Subcutaneous abdominal adipose tissue (tissue), 5 donors: ENCODE results near the gene OGDH.
A peak's percentile ranks its signal among the peaks of the same experiment; 100 is the strongest.

Source experiments
- H3K27ac ChIP-seq: one replicate; pipeline ENCODE4 v1.7.0; 2013; ENCODE audit warnings: low read depth, mild to moderate bottlenecking, inconsistent platforms, low read length, moderate library complexity
- H3K27me3 ChIP-seq, 5 donors: one replicate each; pipeline ENCODE4 v1.7.0; 2013; ENCODE audit warnings: low read length in 5 of 5, inconsistent platforms in 1 of 5; ENCODE audit not compliant: control insufficient read depth in 5 of 5, insufficient read depth in 4 of 5
- H3K36me3 ChIP-seq, 5 donors: one replicate each; pipeline ENCODE4 v1.7.0; 2013; ENCODE audit warnings: low read length in 5 of 5; ENCODE audit not compliant: control insufficient read depth in 5 of 5, insufficient read depth in 5 of 5
- H3K4me1 ChIP-seq, 5 donors: one replicate each; pipeline ENCODE4 v1.7.0; 2013; ENCODE audit warnings: low read length in 5 of 5, mild to moderate bottlenecking in 3 of 5, moderate library complexity in 1 of 5; ENCODE audit not compliant: control insufficient read depth in 5 of 5, insufficient read depth in 5 of 5
- H3K4me3 ChIP-seq, 5 donors: one replicate each; pipeline ENCODE4 v1.7.0; 2013; ENCODE audit warnings: low read length in 5 of 5, low read depth in 1 of 5
- H3K9ac ChIP-seq, 5 donors: one replicate each; pipeline ENCODE4 v1.7.0; 2013; ENCODE audit warnings: low read length in 5 of 5, mild to moderate bottlenecking in 4 of 5, moderate library complexity in 3 of 5
- H3K9me3 ChIP-seq, 5 donors: one replicate each; pipeline ENCODE4 v1.7.0; 2013; ENCODE audit warnings: low read length in 5 of 5; ENCODE audit not compliant: control insufficient read depth in 5 of 5
- donor health status: healthy.
- donor health status: healthy.
- donor health status: healthy.
- donor health status: healthy.
- donor health status: healthy.

Gene OGDH

GRCh38 chr7:44646921-44647636 lies 40.7 kb downstream of the OGDH start:
- H3K36me3 ChIP-seq = peaks cover 4 to 52% (median 32%) of the 10 kb centered on the region in 5 donors
- H3K27me3 ChIP-seq = no peaks in the 10 kb centered on the region
- H3K4me3 ChIP-seq = no peak overlapping the region
- H3K9ac ChIP-seq = peak overlapping the region in 1 of 5 donors; percentile 23
- H3K4me1 ChIP-seq = peaks cover 0 to 29% (median 15%) of the 10 kb centered on the region in 5 donors
- peak overlapping the region; percentile 3 for H3K27ac ChIP-seq
- H3K9me3 ChIP-seq = no peaks in the 10 kb centered on the region

- Histone ChIP-seq H3K27me3 (no peaks in the 10 kb centered on the region), H3K36me3 (peaks cover 4 to 52% (median 33%) of the 10 kb centered on the region in 5 donors), H3K9ac (no peak overlapping the region), H3K9me3 (no peaks in the 10 kb centered on the region), H3K4me1 (peaks cover 0 to 29% (median 15%) of the 10 kb centered on the region in 5 donors), H3K4me3 (no peak overlapping the region), H3K27ac (no peak overlapping the region)
Measured at GRCh38 chr7:44647981-44648714, 41.7 kb downstream of the OGDH start.

- H3K9ac ChIP-seq = no peak overlapping the region
- peaks cover 0 to 29% (median 15%) of the 10 kb centered on the region in 5 donors for H3K4me1 ChIP-seq
- H3K9me3 ChIP-seq = no peaks in the 10 kb centered on the region
- H3K27ac ChIP-seq = no peak overlapping the region
- no peaks in the 10 kb centered on the region for H3K27me3 ChIP-seq
- no peak overlapping the region for H3K4me3 ChIP-seq
- H3K36me3 ChIP-seq = peaks cover 4 to 65% (median 39%) of the 10 kb centered on the region in 5 donors
Measured at GRCh38 chr7:44650242-44650641, 43.8 kb downstream of the OGDH start.

GRCh38 chr7:44650772-44651171 lies 44.3 kb downstream of the OGDH start:
- Histone ChIP-seq H3K36me3 (peaks cover 4 to 64% (median 37%) of the 10 kb centered on the region in 5 donors), H3K27ac (no peak overlapping the region), H3K4me1 (peaks cover 0 to 29% (median 15%) of the 10 kb centered on the region in 5 donors), H3K9ac (no peak overlapping the region), H3K9me3 (no peaks in the 10 kb centered on the region), H3K4me3 (no peak overlapping the region), H3K27me3 (no peaks in the 10 kb centered on the region)

GRCh38 chr7:44652535-44652934 lies 46.1 kb downstream of the OGDH start:
- Histone ChIP-seq H3K27ac (no peak overlapping the region), H3K9ac (no peak overlapping the region), H3K36me3 (peaks cover 9 to 69% (median 47%) of the 10 kb centered on the region in 5 donors), H3K9me3 (no peaks in the 10 kb centered on the region), H3K4me1 (peaks cover 0 to 15% (median 5%) of the 10 kb centered on the region in 5 donors), H3K4me3 (no peak overlapping the region), H3K27me3 (no peaks in the 10 kb centered on the region)

- Histone ChIP-seq H3K27ac (no peak overlapping the region), H3K36me3 (peaks cover 13 to 53% (median 42%) of the 10 kb centered on the region in 5 donors)
Measured at GRCh38 chr7:44654255-44654796, 47.9 kb downstream of the OGDH start.

GRCh38 chr7:44655341-44655740 lies 48.9 kb downstream of the OGDH start:
- no peaks in the 10 kb centered on the region for H3K27me3 ChIP-seq
- H3K36me3 ChIP-seq = peaks cover 9 to 43% (median 32%) of the 10 kb centered on the region in 5 donors
- no peak overlapping the region for H3K27ac ChIP-seq
- peak overlapping the region in 1 of 5 donors; percentile 32 for H3K9ac ChIP-seq
- H3K4me1 ChIP-seq = peaks cover 0 to 6% (median 0%) of the 10 kb centered on the region in 5 donors
- H3K4me3 ChIP-seq = no peak overlapping the region
- H3K9me3 ChIP-seq = peaks cover 0 to 6% (median 5%) of the 10 kb centered on the region in 5 donors

More at GRCh38 chr7:44654255-44654796, 47.9 kb downstream of the OGDH start:
- Histone ChIP-seq H3K4me1 (peaks cover 0 to 7% (median 0%) of the 10 kb centered on the region in 5 donors), H3K9ac (no peak overlapping the region), H3K4me3 (no peak overlapping the region), H3K9me3 (peaks cover 0 to 6% (median 2%) of the 10 kb centered on the region in 5 donors), H3K27me3 (no peaks in the 10 kb centered on the region)

GRCh38 chr7:44658979-44659378 lies 52.6 kb downstream of the OGDH start:
- peaks cover 5 to 19% (median 15%) of the 10 kb centered on the region in 5 donors for H3K9me3 ChIP-seq
- H3K27me3 ChIP-seq = no peaks in the 10 kb centered on the region
- no peak overlapping the region for H3K27ac ChIP-seq
- H3K36me3 ChIP-seq = peaks cover 15 to 43% (median 37%) of the 10 kb centered on the region in 5 donors
- H3K4me1 ChIP-seq = no peaks in the 10 kb centered on the region
- H3K4me3 ChIP-seq = no peak overlapping the region
- H3K9ac ChIP-seq = no peak overlapping the region

- Histone ChIP-seq H3K36me3 (peaks cover 12 to 34% (median 20%) of the 10 kb centered on the region in 5 donors), H3K9me3 (peaks cover 5 to 19% (median 15%) of the 10 kb centered on the region in 5 donors), H3K4me3 (no peak overlapping the region), H3K27ac (no peak overlapping the region), H3K4me1 (peaks cover 0 to 7% (median 3%) of the 10 kb centered on the region in 5 donors), H3K27me3 (no peaks in the 10 kb centered on the region), H3K9ac (no peak overlapping the region)
Measured at GRCh38 chr7:44661233-44661632, 54.8 kb downstream of the OGDH start.
